NCI-H2029 treated with DMSO at 0.1 percent for 48 hours (cell line): ENCODE measurements around the gene IL4.

Source experiments
- DNase-seq: peaks from one replicate; lab custom pipeline; 2025; lab: John Stamatoyannopoulos, UW

IL4 gene

DNA sequence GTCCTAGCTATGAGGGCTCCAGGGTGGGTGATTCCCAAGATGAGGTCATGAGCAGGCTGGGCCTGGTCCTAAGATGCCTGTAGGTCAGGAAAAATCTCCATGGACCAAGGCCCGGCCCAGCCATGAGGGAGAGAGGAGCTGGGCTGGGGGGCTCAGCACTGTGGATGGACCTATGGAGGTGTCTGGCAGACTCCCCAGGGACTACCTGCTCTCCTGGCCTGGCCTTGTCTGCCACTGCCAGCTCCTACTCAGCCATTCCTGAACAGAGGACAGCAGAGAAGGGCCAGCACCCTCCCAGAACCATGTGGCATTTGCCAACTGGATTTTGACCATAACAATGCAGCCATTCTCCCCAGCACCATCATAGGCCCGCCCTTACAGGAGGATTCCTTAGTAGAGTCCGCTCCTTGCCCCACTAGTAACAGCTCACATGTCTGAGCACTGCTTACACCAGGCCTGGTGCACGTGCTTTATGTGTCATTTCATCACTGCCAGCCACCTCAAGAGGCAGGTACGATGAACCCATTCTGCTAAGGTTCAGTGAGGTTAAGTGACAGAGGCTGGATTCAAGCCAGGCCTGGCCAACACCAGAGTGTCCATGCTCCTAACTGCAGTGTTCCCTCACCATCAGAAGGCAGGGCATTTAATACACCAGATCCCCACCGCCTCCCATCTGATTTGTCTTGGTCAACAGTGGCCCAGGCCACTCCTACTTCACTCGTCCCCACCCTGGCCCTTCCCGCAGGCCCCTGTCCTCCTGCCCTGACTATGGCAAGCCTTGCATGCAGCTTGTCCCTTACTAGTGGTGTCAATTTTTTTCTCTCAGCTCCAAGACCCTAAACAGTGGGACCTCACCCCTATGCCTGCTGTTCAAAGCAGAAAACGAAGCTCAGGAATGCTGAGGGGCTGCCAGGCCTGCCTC is 15.1 kb upstream of the IL4 start:
- DNase-seq, result no peak

DNA sequence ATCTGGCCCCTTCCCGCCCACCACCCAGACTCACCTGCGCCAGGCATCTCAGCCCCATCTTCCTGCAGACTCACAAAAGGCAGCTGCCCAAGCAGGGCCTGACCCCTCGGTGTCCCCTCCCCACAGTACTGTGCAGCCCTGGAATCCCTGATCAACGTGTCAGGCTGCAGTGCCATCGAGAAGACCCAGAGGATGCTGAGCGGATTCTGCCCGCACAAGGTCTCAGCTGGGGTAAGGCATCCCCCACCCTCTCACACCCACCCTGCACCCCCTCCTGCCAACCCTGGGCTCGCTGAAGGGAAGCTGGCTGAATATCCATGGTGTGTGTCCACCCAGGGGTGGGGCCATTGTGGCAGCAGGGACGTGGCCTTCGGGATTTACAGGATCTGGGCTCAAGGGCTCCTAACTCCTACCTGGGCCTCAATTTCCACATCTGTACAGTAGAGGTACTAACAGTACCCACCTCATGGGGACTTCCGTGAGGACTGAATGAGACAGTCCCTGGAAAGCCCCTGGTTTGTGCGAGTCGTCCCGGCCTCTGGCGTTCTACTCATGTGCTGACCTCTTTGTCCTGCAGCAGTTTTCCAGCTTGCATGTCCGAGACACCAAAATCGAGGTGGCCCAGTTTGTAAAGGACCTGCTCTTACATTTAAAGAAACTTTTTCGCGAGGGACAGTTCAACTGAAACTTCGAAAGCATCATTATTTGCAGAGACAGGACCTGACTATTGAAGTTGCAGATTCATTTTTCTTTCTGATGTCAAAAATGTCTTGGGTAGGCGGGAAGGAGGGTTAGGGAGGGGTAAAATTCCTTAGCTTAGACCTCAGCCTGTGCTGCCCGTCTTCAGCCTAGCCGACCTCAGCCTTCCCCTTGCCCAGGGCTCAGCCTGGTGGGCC is 13.9 kb upstream of the IL4 start:
- DNase-seq, result no peak

DNA sequence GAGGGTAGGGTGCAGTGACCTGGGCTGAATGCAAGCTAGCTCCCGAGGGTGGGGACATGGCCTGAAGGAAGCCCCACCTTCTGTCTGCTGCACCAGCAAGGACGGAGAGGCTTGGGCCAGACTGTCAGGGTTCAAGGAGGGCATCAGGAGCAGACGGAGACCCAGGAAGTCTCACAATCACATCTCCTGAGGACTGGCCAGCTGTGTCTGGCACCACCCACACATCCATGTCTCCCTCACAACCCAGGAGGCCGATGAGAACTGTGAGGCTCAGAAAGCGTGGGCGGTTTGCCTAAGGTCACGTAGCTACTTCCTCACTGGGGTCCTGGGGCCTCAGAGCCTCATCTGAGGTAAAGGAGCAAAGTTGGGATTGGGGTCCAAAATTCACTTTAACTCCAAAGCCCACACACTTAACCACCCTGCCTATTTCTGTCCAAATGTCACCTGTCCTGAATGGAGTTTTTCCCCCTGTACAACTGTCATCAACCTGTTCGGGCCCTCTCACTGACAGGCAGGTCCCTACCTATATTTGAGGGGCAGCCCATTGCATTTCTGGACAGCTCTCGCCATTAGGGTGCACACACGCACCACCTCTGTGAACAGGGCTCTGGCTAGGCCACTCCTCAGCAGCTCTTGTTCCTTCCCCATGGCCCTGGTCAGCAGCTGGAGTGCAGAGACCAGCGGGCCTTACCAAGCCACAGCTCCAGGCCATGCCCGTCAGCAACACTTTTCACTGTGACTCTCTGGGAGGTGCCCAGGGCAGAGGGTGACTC is 12.4 kb upstream of the IL4 start:
- DNase-seq, result no peak

DNA sequence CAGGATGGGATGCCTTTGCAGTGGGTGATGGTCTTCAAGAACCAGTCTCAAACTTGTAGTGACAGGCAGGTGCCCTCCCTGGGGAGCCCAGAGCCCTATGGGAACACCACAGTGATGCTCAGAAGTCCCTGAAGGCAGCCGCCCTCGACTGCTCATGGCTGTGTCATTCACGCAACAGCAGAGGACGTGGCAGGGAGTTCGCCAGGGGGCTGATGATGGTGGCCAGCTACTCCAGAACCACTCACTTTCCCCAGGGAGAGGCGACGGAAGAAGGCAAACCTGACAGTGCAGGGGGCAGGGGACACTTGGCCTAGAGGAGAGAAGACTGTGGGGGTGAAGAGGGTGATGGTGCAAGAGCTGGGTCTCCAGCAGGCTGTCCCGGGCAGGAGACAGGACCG is 11.8 kb upstream of the IL4 start:
- no peak for DNase-seq

DNA sequence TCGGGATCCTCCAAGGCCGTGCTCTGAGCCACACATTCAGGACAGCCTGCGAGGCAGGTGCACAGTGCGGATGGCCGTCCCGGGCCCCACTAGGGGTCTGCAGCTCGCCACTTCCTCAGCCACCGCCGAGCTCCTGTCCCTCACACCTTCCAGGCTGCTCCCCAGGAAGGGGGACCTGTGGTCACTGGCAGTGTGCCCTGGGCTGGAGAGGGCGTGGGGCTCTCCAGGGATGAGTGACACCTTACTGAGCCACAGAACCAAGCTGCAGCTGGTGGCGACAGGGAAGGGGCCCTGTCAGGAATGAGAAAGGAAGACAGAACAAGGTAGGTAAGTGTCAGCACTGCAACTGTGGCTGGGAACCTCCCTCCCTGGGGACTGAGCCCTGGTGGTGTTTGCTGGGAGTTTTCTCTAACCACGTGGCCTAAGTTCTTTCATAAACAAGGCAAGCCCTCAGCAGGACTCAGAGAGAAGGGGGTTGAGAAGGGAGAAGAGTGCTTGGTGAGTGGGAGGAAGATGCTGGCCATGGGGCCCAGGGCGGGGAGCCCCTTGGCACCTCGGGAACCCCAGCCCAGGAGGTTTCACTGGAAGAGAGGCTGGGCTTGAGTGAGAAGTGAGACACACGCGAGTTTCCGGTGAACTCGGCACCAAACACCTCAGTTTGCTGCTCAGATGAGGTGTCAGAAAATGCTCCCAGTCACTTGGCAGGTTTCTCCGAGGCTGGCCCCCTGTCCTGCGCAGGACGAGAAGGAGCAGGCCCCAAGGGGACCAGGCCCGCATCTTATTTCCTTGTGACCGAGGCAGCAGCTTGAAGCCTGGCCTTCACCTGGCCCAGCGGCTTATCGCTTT is 10.6 kb upstream of the IL4 start:
- no peak for DNase-seq

DNA sequence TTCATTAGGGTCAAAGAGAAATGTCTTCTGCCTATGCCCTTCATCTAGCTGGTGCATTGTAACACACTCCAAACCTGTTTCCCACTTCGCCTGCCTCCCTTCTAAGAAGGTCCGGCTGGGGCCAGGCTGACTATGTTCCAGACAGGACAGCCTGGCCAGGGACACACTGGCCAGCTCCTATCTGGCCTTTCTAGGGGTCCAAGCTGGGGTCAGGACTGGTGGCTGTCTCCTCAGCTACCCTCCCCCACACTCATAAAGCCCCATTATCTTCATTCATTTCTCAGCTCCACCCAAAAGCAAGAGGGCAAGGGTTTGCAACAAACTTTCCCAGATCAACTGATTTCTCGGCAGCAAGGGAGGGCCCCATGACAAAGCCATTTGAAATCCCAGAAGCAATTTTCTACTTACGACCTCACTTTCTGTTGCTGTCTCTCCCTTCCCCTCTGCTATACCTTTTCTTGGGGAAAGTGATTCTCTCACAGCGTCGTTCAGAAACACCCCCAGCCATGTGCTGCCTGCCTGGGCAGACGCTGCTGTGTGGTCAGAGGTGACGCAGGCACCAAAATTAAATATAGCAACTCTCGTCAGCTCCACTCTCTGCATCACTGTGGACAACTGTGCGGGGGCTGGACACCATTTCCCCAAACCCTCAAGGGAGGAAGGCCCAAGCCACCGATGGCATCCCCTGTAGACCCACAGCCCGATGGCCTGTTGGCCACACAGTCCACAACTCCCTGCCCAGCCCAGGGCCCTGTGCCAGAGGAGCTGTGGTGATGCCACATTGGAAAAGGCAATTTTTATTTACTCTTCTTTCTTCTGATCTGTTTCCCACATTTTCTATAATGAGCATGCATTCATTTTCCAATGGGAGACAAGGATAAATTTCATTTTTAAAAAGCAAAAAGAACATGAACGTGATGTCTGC is 9.8 kb upstream of the IL4 start:
- DNase-seq, result no peak

DNA sequence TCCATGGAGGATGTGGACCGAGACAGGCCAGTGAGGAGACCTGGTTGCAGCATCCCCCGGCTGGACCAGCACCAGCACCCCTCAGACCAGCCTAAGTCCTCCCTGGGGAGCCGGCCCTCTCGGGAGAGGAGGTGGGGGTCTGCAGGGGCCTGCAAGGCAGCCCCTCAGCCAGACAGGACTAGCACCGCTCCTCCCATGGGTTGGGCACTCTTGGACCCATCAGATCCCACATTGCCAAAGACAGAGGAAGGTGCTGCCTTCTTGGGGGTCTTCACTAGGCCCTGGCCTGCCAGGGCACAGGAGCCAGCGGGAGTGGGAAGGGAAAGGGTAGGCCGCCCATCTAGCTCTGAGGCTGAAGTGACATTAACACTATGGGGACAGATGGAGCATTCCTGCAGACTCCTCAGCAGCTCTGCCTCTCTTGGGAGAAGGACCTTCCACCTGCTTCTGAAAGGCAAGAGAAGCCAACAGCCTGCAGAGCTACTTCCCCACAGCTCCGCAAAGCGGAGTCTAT is 9.0 kb upstream of the IL4 start:
- no peak for DNase-seq

DNA sequence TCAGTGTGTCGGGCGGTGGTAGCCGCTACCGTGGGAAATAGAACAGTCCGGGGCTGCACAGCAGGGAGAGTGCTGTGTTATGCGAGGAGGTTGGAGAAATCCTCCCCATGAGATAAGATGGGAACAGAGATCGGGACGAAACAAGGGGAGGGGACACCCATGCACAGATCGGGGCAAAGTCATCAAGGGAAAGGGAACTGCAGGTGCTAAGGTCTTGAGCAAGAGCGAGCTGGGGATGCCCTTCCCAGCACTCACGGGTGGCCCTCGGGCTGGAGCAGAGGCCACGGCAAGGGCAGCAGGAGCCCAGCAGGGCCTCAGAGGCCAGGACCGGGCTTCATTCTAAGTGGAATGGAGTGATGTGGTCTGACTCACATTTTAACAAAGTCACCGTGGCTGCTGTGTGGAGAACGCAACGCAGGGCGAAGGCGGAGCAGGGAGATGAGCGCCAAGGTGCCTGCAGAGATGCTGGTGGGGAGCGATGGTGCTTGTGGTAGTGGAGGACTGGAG is 8.2 kb upstream of the IL4 start:
- no peak for DNase-seq

DNA sequence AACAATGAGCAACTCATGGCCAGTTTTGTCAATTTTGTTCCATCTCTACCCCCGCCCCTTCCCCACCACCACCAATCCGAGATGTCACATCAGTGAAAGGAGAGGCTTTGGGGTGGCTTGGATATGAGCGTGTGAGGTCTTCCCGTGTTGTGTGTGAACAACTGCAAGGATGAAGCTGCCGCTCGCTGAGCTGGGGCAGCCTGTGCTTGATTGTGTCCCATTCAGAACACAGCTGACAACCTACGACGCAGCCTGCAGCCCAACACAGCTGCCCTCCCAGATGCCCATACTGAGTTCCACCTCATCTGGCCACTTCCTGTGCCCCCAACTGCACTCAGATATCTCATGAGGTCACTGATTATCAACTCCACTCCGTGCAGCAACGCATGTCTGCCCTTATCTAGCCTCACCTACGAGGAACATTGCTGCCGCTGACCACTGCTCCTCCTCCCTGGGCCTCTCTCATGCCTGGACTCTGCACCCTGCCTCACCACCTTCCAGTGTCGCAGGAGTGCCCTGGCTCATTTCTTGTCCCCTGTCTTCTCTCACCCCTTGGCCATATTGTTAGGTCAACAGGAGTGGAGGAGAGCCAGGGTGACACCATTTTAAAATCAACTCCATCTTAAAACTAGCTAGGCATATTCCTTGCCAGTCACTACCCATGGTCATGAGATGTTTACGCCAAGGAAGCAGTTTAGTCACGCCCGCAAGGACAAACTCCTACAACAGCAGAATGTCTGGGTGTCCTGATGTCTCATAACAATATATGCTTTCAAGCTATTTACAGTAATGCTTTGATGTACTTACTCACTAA is 7.3 kb upstream of the IL4 start:
- DNase-seq, result no peak

DNA sequence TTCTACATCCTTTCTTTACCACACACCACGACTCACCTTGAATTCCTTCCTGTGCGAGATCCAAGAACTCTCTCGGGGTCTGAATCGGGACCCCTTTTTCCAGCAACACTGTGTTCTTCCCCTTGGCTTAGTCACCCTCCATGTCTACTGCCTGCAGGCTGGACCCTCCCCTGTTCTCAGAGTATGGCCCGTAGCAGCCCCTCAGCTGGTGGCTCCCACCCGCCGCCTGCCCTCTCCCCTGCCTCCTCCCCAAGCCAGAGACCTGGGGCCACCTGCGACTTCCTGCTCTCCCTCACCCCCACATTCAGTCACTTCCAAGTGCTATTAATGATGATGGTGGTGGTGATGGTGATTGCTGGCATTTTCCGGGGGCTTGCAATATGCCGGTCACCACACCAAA is 6.5 kb upstream of the IL4 start:
- no peak for DNase-seq

DNA sequence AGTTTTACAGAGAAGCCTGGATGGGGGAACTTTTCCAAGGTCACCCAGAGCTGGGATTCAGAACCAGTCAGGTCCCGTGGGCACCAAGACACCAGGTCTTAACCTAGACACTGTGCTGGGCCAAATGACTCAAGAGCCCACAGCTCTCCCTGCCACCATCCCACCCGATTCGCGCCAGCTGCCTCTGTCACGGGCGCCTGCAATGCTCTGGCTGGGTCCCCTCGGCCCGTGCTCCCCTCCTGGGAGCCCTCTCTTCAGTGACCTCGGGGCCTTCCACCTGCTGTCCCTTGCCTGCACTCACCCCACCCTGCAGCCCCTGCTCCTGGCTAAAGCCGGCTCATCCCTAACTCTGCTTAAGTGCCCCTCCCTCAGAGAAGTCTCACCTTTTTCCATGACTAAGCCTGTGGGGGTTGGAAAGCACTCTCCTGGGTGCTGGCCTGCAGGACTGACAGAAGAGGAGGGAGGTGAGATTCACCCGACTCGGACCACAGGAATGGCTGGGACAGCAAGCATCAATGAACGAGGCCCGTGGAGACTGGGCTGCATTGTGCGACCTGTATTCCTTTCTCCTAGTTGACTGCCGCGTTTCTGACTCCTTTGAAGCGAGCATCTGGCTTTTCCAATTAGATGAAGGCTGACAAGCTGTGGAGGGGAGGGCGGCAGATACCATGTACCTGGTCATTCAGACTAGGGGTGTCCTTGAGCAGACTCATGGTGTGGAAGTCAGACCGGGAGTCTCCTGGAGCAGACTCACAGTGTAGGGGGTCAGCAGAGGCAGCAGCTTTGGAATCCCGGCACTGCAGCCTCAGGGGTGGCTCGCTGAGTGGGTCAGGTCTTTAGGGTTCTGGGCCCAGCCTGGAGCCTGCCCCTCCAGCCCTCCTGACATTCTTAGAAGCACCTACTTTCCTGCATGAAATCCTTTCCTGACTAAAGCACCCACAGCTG is 5.8 kb upstream of the IL4 start:
- no peak for DNase-seq

DNA sequence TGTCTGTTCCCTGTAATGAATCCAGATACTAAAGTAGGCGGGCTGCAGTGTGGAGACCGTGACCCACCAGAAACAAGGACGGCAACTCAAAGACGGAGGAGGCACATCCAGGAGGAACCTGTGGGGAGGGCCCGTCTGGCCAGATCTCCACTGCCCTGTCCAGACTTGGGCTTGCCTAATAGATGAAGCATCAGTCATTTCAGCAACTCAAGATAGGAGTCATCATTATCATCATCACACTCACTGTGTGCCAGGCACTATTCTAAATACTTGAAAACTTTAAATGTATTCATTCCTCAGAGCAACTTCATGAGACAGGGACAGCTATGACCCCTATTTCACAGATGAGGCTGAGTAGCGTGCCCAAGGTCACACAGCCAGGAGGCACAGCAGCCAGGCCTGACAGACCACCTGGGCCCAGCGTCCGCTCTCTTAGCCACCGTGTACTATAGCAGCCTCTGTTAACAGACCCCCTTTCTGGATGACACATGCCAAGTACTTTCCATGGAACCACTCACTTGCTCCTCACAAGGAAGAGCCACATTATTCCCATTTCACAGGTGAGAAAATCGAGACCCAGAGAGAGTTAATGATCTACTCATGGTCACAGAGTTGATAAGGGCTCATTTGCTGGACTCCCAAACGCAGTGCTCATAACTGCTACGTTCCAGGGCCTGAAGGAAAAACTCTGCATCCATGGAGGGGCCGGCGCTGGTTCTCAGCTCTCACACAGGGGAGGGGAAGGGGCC is 4.9 kb upstream of the IL4 start:
- no peak for DNase-seq

DNA sequence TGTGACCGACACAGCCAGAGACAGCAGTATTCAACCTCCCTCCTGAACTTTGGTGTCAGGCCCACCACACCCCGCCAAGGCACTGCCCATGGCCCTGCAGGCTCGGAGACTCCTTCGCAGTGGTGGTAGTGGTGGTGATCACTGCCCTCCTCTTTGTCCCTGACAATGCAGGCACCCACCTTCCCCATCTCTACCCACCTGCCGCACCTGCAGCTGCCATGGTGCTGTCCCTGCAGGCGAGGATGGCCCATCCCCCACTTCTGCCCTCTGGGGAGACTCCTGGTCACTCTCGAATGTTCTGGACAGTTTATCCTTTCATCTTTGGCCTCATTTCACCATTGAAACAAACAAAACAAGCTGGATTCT is 4.4 kb upstream of the IL4 start:
- no peak for DNase-seq

DNA sequence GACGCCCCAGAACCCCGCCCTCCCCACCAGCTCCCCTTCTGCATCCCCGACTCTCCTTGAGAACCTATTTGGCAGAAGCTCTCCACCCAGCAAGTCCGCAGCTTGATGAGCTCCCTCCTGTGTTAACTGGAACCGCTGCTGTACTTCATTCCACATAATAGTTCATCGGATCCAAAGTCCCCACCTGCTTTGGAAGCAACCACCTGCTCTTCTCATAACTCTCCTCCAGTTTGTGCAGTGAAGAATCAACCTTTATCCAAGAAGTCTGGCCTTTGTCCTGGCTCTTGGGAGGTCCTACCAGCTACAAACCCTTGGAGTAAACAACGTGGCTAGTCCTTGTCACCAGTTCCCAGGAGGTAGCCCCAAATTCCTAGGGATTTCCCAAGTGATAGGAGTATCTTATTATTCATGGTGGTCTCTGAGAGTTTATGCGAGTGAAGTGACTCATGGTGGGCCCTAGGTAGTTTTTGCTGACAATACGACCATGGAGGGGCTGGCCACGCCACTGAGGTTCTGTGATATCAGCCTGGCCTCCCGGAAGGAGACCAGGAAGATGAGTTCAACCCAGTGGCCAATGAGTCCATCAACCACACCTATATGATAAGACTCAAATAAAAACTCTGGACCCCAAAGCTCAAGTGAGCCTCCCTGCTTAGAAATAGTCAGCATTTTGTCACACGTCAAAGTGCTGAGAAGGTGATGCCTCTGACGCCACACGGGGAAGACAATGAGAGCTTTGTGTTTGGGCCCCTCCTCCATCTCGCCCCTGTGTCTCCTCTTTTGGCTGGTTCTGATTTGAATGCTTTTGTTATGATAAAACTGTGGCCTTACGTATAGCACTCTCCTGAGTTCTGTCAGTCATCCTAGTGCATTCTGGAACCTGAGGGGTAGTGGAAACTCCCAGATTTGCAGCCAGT is 3.6 kb upstream of the IL4 start:
- DNase-seq, result no peak

DNA sequence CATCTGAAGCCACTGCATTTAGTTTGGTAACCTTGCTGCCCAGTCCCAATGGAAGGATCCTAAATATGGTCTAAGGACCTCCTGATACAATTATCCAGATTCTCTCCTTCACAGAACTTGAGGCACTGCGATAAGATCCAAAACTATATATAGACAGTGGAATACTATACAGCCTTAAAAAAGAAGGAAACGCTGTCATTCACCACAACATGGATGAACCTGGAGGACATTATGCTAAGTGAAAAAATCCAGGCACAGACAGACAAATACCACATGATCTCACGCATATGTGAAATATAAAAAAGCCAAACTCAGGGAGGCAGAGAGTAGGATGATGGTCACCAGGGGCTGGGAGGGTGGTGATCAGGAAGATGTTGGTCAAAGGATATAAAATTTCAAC is 2.8 kb upstream of the IL4 start:
- no peak for DNase-seq

DNA sequence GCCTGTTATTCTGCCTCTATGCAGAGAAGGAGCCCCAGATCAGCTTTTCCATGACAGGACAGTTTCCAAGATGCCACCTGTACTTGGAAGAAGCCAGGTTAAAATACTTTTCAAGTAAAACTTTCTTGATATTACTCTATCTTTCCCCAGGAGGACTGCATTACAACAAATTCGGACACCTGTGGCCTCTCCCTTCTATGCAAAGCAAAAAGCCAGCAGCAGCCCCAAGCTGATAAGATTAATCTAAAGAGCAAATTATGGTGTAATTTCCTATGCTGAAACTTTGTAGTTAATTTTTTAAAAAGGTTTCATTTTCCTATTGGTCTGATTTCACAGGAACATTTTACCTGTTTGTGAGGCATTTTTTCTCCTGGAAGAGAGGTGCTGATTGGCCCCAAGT is 301 bp upstream of the IL4 start:
- DNase-seq, result no peak
